HUES48 (cell line): ENCODE data around the gene SUSD4.

Experiments
- H3K27ac ChIP-seq: one replicate; pipeline ENCODE4 v1.7.0; 2013; ENCODE audit warnings: low read depth, low read length, inconsistent platforms
- H3K27me3 ChIP-seq: 2 replicates; pipeline ENCODE4 v1.6.1; 2013; ENCODE audit warnings: mild to moderate bottlenecking, low read length; ENCODE audit not compliant: control insufficient read depth, insufficient read depth
- H3K36me3 ChIP-seq: 2 replicates; pipeline ENCODE4 v1.6.1; 2013; ENCODE audit warnings: low read length; ENCODE audit not compliant: control insufficient read depth, insufficient read depth
- H3K4me1 ChIP-seq: 2 replicates; pipeline ENCODE4 v1.6.1; 2013; ENCODE audit warnings: mild to moderate bottlenecking, low read length; ENCODE audit not compliant: control insufficient read depth, insufficient read depth
- H3K4me3 ChIP-seq: 2 replicates; pipeline ENCODE4 v1.5.1; 2013; ENCODE audit warnings: mild to moderate bottlenecking, low read depth, low read length
- H3K9ac ChIP-seq: 2 replicates; pipeline ENCODE4 v1.6.1; 2013; ENCODE audit warnings: mild to moderate bottlenecking, low read depth, low read length, moderate library complexity
- H3K9me3 ChIP-seq: 2 replicates; pipeline ENCODE4 v1.6.1; 2013; ENCODE audit warnings: low read length; ENCODE audit not compliant: control insufficient read depth, insufficient read depth

SUSD4 gene

DNA sequence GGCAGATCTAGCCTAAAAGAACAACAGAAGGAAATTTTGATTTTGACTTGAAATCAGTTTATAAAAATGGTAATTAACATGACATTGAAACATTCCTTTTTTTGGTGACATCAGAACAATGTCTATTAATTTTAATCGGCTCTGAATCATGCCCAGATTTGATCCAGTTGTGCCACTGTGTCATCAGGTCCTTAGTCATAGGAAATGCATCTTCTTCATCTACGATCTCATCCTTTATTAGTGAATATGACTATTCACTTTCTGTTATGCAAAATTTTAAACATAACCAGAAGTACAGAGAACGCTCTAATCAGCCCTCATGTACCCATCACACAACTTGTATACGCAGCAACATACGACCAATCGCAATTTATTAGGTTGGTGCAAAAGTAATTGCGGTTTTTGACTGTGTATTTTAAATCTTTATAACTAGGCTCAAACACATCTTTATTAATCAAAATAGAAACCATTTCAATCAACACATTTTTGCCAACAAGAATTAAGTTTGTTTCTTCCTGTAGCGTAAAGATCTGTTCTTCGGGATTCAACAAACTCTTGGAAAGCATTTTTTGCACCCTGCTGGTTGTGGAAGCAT, 180.6 kb downstream of the SUSD4 start:
- Histone ChIP-seq H3K9me3 (no peaks in the 10 kb centered on the region), H3K9ac (no peak overlapping the region), H3K27ac (no peak overlapping the region), H3K4me1 (peaks cover 4% of the 10 kb centered on the region; the same call in 1 of the 2 replicates), H3K27me3 (0 out of 2 replicates have a peak, but pooled peaks cover 5% of the 10 kb centered on the region), H3K36me3 (no peaks in the 10 kb centered on the region), H3K4me3 (no peak overlapping the region)

- Histone ChIP-seq H3K27ac (no peak overlapping the region), H3K9ac (no peak overlapping the region), H3K27me3 (0 out of 2 replicates have a peak, but pooled peaks cover 5% of the 10 kb centered on the region), H3K4me1 (peaks cover 4% of the 10 kb centered on the region; the same call in 1 of the 2 replicates), H3K36me3 (no peaks in the 10 kb centered on the region), H3K4me3 (no peak overlapping the region), H3K9me3 (no peaks in the 10 kb centered on the region)
These were observed 183.2 kb downstream of the SUSD4 start for GRCh38 chr1:223180731-223181321.

GRCh38 chr1:223179786-223180185, 184.2 kb downstream of the SUSD4 start:
- Histone ChIP-seq H3K27ac (no peak overlapping the region), H3K9me3 (no peaks in the 10 kb centered on the region), H3K4me3 (no peak overlapping the region), H3K27me3 (0 out of 2 replicates have a peak, but pooled peaks cover 5% of the 10 kb centered on the region), H3K4me1 (peaks cover 4% of the 10 kb centered on the region; the same call in 1 of the 2 replicates), H3K9ac (no peak overlapping the region), H3K36me3 (no peaks in the 10 kb centered on the region)

GRCh38 chr1:223179280-223179679, 184.7 kb downstream of the SUSD4 start:
- Histone ChIP-seq H3K27me3 (0 out of 2 replicates have a peak, but pooled peaks cover 5% of the 10 kb centered on the region), H3K4me1 (peaks cover 4% of the 10 kb centered on the region; the same call in 1 of the 2 replicates), H3K4me3 (no peak overlapping the region), H3K27ac (no peak overlapping the region), H3K9ac (no peak overlapping the region), H3K9me3 (no peaks in the 10 kb centered on the region), H3K36me3 (no peaks in the 10 kb centered on the region)

DNA sequence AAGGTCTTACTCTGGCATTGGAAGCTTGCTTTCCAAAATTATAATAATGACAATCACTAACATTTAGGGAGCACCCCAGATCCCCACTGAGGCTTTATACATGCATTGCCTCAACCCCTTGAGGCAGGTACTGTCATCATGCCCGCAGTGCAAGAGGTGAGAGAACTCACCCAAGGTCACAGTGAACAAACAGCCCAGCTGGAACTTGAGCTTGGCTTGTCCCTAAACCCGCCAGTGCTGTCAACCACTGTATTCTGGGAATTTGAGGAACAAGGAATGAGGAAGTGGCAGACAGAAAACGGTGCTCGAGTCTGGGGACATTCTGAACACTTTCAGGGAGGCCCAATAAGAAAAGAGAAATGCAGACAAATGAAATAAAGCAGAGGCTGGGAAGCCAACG, 186.3 kb downstream of the SUSD4 start:
- 0 out of 2 replicates have a peak, but pooled peaks cover 5% of the 10 kb centered on the region for H3K27me3 ChIP-seq
- no peak overlapping the region for H3K27ac ChIP-seq
- H3K36me3 ChIP-seq, result no peaks in the 10 kb centered on the region
- no peaks in the 10 kb centered on the region for H3K9me3 ChIP-seq
- H3K4me3 ChIP-seq, result no peak overlapping the region
- peaks cover 4% of the 10 kb centered on the region; the same call in 1 of the 2 replicates for H3K4me1 ChIP-seq
- no peak overlapping the region for H3K9ac ChIP-seq

- Histone ChIP-seq H3K36me3 (no peaks in the 10 kb centered on the region), H3K9me3 (no peaks in the 10 kb centered on the region), H3K9ac (no peak overlapping the region), H3K27ac (no peak overlapping the region), H3K4me3 (no peak overlapping the region), H3K27me3 (no peaks in the 10 kb centered on the region), H3K4me1 (peaks cover 4% of the 10 kb centered on the region; the same call in 1 of the 2 replicates)
These were observed 187.5 kb downstream of the SUSD4 start for GRCh38 chr1:223176437-223176836.

- H3K4me1 ChIP-seq, result no peaks in the 10 kb centered on the region; the same call in 1 of the 2 replicates
- H3K9ac ChIP-seq, result no peak overlapping the region
- H3K27me3 ChIP-seq, result no peaks in the 10 kb centered on the region
- H3K9me3 ChIP-seq, result no peaks in the 10 kb centered on the region
- H3K36me3 ChIP-seq, result no peaks in the 10 kb centered on the region
- no peak overlapping the region for H3K27ac ChIP-seq
- H3K4me3 ChIP-seq, result no peak overlapping the region
These were observed 188.3 kb downstream of the SUSD4 start for GRCh38 chr1:223175633-223176032.

DNA sequence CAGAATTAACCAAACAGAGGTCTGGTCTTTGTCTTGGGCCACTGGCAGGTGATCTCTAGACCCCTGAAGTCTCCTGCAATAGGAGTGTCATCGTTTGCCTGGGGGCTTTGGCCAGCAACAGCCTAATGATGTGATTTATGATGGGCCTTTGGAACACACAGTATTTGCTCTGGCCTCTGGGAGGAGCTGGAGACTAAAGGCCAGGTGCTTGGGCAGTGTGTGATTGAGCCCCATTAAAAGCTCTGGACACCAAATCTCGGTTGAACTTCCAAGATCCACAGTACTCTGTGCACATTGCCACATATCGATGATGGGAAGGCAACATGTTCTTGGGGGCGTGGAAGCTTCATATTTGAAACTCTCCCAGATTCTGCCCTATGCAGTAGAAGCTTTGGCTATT, 188.9 kb downstream of the SUSD4 start:
- Histone ChIP-seq H3K27ac (no peak overlapping the region), H3K36me3 (no peaks in the 10 kb centered on the region), H3K9me3 (no peaks in the 10 kb centered on the region), H3K9ac (no peak overlapping the region), H3K4me3 (no peak overlapping the region), H3K4me1 (no peaks in the 10 kb centered on the region), H3K27me3 (no peaks in the 10 kb centered on the region)
